Upper lobe of right lung (tissue), 1 donor: ENCODE results near the gene FFAR3. TPM values are rescaled to one million over a fixed set of nuclear protein-coding genes. Genes with fewer than 3 reads are reported as not detected.

Source experiments
- ATAC-seq: fragments of 200-7000 bp; cut with Tn5 transposase; one replicate; pipeline ENCODE4 v1.9.1; 2020; ENCODE audit warnings: mild to moderate bottlenecking, moderate library complexity
- DNase-seq: peaks from one replicate; pipeline ENCODE4 v3.0.0-alpha.2; 2020
- H3K27ac ChIP-seq: fragments of 200-600 bp; one replicate; pipeline ENCODE4 v1.8.0; 2022
- H3K27me3 ChIP-seq: fragments of 200-600 bp; one replicate; pipeline ENCODE4 v1.8.0; 2022; ENCODE audit warnings: mild to moderate bottlenecking
- H3K36me3 ChIP-seq: fragments of 200-600 bp; one replicate; pipeline ENCODE4 v1.8.0; 2022
- H3K4me1 ChIP-seq: fragments of 200-600 bp; one replicate; pipeline ENCODE4 v1.8.0; 2022
- H3K4me3 ChIP-seq: fragments of 200-600 bp; one replicate; pipeline ENCODE4 v1.8.0; 2022; ENCODE audit warnings: mild to moderate bottlenecking
- H3K9me3 ChIP-seq: fragments of 200-600 bp; one replicate; pipeline ENCODE4 v1.8.0; 2022
- intact Hi-C: fragments of 100-400 bp; cut with DNase I; formaldehyde crosslinking; loops from one replicate; pipeline ENCODE4 v1.11.0; 2022
- total RNA-seq: library from RNA; stranded (reverse); fragmentation: NEBNext Ultra II Directional; extraction: Animal tissue kit (Norgen Biotek cat#: 25700); gene quantifications from one replicate; pipeline ENCODE4 v1.2.1, GENCODE V29; 2021
- TF ChIP-seq, protein P1 (sequence below): fragments of 200-600 bp; IDR thresholded peaks from one replicate; pipeline ENCODE4 v1.8.0; 2022; ENCODE audit warnings: antibody characterized with exemption
- donor health status: DM: no; HTN: yes; CAD: no; lungs with severe emphysema.

FFAR3 gene
- total RNA-seq, 1 donor from 2014 or later: not detected

DNA sequence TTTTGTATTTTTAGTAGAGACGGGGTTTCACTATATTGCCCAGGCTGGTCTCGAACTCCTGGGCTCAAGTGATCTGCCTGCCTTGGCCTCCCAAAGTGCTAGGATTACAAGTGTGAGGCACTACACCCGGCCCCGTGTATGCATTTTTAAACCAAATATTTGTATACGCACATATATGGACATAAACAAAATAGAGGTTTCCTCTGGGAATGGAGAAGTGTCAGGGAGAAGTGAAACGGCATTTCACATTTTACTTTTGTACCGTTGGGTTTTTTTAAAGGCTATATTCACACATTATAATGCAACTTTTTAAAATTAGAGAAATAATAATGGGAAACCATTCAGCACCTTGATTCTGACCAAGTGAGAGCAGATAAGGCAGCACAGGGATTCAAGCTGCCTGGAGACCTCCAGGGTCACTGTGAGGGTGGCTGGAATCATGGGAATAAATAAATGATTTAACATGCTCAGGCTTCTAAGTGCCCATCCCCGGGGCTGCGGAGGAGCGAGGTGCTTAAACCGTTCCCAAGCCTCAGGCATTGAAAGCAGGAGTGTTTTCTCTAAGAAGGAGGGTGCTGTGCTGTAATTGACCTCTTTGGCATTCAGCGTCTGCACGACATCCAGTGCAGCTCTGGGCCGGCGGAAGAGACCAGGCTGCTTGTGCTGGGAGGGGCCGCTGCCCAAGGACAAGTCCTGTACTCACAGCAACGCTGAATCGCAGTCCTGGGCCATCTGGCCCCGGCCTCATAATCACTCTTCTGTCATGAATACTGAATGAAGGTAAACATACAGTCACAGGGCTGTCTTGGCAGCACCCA, 37.3 kb downstream of the FFAR3 start:
- peak; percentile 72 for ATAC-seq

DNA sequence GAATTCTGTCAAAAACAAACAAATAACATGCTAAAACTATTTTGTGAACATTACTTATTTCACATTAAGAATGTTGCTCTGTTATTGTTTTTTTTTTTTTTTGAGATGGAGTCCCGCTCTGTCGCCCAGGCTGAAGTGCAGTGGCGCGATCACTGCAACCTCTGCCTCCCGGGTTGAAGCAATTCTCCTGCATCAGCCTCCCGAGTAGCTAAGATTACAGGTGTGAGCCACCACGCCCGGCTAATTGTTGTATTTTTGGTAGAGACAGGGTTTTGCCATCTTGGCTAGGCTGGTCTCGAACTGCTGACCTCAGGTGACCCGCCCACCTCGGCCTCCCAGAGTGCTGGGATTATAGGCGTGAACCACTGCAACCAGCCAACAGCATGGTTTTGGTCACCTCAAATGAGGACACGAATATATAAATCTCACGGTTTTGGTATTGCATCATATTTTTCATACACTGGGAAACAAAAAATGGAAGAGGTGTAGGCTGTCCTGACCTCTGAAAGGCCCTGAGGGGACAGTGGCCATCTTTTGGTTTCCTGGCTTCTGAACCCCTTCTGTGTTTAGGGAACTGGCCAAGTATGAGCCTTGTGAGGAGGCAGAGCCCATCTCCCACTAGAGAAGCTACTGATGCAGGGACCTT, 38.1 kb downstream of the FFAR3 start:
- H3K27ac ChIP-seq: no peak overlapping the region
- H3K9me3 ChIP-seq: no peaks in the 10 kb centered on the region
- TF ChIP-seq, protein P1, sequence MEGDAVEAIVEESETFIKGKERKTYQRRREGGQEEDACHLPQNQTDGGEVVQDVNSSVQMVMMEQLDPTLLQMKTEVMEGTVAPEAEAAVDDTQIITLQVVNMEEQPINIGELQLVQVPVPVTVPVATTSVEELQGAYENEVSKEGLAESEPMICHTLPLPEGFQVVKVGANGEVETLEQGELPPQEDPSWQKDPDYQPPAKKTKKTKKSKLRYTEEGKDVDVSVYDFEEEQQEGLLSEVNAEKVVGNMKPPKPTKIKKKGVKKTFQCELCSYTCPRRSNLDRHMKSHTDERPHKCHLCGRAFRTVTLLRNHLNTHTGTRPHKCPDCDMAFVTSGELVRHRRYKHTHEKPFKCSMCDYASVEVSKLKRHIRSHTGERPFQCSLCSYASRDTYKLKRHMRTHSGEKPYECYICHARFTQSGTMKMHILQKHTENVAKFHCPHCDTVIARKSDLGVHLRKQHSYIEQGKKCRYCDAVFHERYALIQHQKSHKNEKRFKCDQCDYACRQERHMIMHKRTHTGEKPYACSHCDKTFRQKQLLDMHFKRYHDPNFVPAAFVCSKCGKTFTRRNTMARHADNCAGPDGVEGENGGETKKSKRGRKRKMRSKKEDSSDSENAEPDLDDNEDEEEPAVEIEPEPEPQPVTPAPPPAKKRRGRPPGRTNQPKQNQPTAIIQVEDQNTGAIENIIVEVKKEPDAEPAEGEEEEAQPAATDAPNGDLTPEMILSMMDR: no peak
- no peak for DNase-seq
- H3K4me3 ChIP-seq: no peak overlapping the region
- intact Hi-C loops: no loop called here
- H3K27me3 ChIP-seq: no peaks in the 10 kb centered on the region
- H3K36me3 ChIP-seq: no peaks in the 10 kb centered on the region
- no peak for ATAC-seq
- peaks cover 5% of the 10 kb centered on the region for H3K4me1 ChIP-seq

More for the DNA sequence above, 37.3 kb downstream of the FFAR3 start:
- DNase-seq: no peak
- intact Hi-C loops: no loop called here
- H3K4me3 ChIP-seq: no peak overlapping the region
- H3K9me3 ChIP-seq: no peaks in the 10 kb centered on the region
- no peak overlapping the region for H3K27ac ChIP-seq
- no peaks in the 10 kb centered on the region for H3K36me3 ChIP-seq
- no peaks in the 10 kb centered on the region for H3K27me3 ChIP-seq
- TF ChIP-seq, protein P1: no peak
- H3K4me1 ChIP-seq: peaks cover 5% of the 10 kb centered on the region

DNA sequence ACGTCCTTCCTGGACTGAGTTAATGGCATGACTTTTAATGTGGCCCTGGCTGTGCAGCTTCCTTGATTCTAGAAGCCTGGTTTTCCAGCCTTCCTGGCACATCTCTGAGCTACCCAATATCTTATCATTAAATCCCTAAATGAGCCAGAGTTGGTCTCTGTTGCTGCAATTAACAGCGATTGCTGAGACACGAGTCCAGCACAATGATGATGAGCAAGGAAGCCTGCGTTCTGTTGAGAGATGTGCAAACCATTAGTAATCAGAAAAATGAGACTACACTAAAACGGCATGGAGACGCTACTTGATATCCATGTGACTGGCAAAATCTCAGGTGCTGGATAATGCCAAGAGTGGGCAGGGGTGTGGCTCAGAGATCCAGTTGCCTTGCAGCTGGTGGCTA, 38.8 kb downstream of the FFAR3 start:
- Histone ChIP-seq H3K4me3 (no peak overlapping the region), H3K27me3 (no peaks in the 10 kb centered on the region), H3K4me1 (peaks cover 5% of the 10 kb centered on the region), H3K36me3 (no peaks in the 10 kb centered on the region), H3K9me3 (no peaks in the 10 kb centered on the region), H3K27ac (no peak overlapping the region)
- intact Hi-C loops: no loop called here
- no peak for DNase-seq
- no peak for ATAC-seq
- TF ChIP-seq, protein P1: no peak

DNA sequence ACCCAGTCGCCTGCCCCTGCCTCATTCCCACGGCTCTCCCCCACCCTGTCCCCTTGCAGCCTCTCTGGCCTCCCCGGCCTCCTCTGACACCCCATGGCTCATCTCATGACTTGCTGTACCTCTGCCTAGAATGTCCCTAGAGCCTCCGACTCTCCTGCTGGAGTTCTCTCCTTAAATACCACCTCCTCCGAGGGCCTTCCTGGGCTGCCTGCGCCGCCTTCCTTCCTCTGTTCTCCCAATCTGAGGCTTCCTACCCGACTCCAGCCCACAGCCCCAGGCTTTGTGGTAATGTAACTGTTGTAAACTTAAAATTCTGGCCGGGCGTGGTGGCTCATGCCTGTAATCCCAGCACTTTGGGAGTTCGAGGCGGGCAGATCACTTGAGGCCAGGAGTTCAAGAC, 40.3 kb downstream of the FFAR3 start:
- intact Hi-C loops: no loop called here
- ATAC-seq: no peak

DNA sequence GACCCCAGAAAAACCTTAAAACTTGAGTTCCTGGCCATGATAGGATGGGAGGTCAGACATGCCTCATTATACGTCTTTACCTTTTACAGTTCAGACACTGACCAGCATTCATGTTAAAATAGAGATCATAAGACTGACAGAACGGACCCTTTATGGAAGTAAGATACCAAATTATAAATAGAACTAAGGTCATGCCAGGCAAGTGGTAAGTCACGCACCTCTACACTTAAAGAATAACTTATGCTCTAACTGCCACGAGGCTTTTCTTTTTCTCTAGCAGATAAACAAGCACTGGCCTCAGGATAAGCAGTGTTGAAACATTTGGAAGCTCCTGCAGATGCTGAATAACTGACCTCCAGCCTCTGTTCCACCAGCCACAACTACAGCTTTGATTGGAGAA, 41.0 kb downstream of the FFAR3 start:
- H3K27ac ChIP-seq: no peak overlapping the region
- DNase-seq (no peak), ATAC-seq (no peak)
- H3K36me3 ChIP-seq: no peaks in the 10 kb centered on the region
- intact Hi-C loops: no loop called here
- no peaks in the 10 kb centered on the region for H3K9me3 ChIP-seq
- TF ChIP-seq, protein P1: no peak
- peaks cover 5% of the 10 kb centered on the region for H3K4me1 ChIP-seq
- H3K4me3 ChIP-seq: no peak overlapping the region
- no peaks in the 10 kb centered on the region for H3K27me3 ChIP-seq

More for the DNA sequence above, 40.3 kb downstream of the FFAR3 start:
- Histone ChIP-seq H3K36me3 (no peaks in the 10 kb centered on the region), H3K9me3 (no peaks in the 10 kb centered on the region), H3K27ac (no peak overlapping the region), H3K27me3 (no peaks in the 10 kb centered on the region), H3K4me1 (peaks cover 5% of the 10 kb centered on the region), H3K4me3 (no peak overlapping the region)
- DNase-seq: no peak
- TF ChIP-seq, protein P1: no peak
